Stimulated activated CD4-positive, alpha-beta T cell treated with anti-CD3 and anti-CD28 coated beads, Interleukin-12 subunit alpha, Interleukin-12 subunit beta, amount 100 ng/mL, for 48 hours (primary cell): ENCODE data around the gene CENPX.

Source experiments
- DNase-seq, 3 donors: peaks; one replicate each; pipeline ENCODE4 v3.0.0-alpha.2; 2020; ENCODE audit warnings: low read depth in 2 of 3, low spot score in 1 of 3

Gene CENPX

GRCh38 chr17:82012640-82013295 lies 9.9 kb downstream of the CENPX start:
- no peak for DNase-seq

- no peak for DNase-seq
These were observed 10.4 kb downstream of the CENPX start for GRCh38 chr17:82012261-82012639.

GRCh38 chr17:82011617-82012187 lies 11.0 kb downstream of the CENPX start:
- DNase-seq = no peak

GRCh38 chr17:82010575-82011525 lies 11.8 kb downstream of the CENPX start:
- no peak for DNase-seq

GRCh38 chr17:82009413-82009812 lies 13.3 kb downstream of the CENPX start:
- DNase-seq = no peak

- no peak for DNase-seq
These were observed 13.7 kb downstream of the CENPX start for GRCh38 chr17:82008941-82009405.

GRCh38 chr17:82008258-82008940 lies 14.3 kb downstream of the CENPX start:
- DNase-seq = no peak

- DNase-seq = no peak
These were observed 15.0 kb downstream of the CENPX start for GRCh38 chr17:82007495-82008257.

GRCh38 chr17:82007228-82007494 lies 15.5 kb downstream of the CENPX start:
- no peak for DNase-seq

- DNase-seq = no peak
These were observed 16.0 kb downstream of the CENPX start for GRCh38 chr17:82006468-82007227.

GRCh38 chr17:82005701-82006348 lies 16.9 kb downstream of the CENPX start:
- no peak for DNase-seq

GRCh38 chr17:82004517-82005455 lies 17.9 kb downstream of the CENPX start:
- no peak for DNase-seq

GRCh38 chr17:82003411-82004381 lies 19.0 kb downstream of the CENPX start:
- DNase-seq = peak in 1 of 3 donors; percentile 56

GRCh38 chr17:82001571-82002056 lies 21.1 kb downstream of the CENPX start:
- DNase-seq = no peak

- DNase-seq = no peak
These were observed 21.7 kb downstream of the CENPX start for GRCh38 chr17:82000803-82001570.
